ENCODE data around the gene SHCBP1L.

SHCBP1L gene

DNA sequence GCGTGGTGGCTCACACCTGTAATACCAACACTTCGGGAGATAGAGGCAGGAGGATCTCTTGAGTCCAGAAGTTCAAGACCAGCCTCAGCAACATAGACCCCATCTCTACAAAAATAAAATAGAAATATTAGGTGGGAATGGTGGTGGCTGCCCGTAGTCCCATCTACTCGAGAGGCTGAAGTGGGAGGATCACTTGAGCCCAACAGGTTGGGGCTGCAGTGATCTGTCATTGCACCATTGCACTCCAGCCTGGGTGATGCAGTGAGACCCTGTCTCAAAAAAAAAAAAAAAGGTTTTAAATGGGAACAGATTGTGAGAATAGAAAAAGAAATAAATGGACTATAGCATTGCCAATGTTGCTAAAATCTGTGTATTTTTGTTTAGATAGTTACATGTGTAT lies 102.6 kb downstream of the SHCBP1L start:
- DNase-seq (ENCODE audit: low read depth) = no peak
- no peak overlapping the region for H3K4me3 ChIP-seq (ENCODE audit: low read length)
- TF ChIP-seq CTCF (IDR thresholded peaks at IDR 0.05; ENCODE audit: insufficient read depth, low read depth, low read length, missing control alignments) = no peak
